Tibial nerve (tissue), 3 donors: ENCODE results near the gene CYTH3.

Experiments
- POLR2A ChIP-seq, 2 donors: fragments of 450-650 bp; IDR thresholded peaks; one replicate each; pipeline ENCODE4 v1.6.1; 2017; ENCODE audit warnings: antibody characterized with exemption in 2 of 2, mild to moderate bottlenecking in 2 of 2, moderate library complexity in 2 of 2
- TF ChIP-seq, protein P1 (sequence below), 5 experiments: fragments of 200-600 bp in 3 of 5; fragments of 450-650 bp in 2 of 5; sonication (generic) in 3 of 5; IDR thresholded peaks; one replicate each; pipeline ENCODE4 v1.5.1; 2016 to 2019; ENCODE audit warnings: antibody characterized with exemption in 5 of 5, mild to moderate bottlenecking in 3 of 5, moderate library complexity in 2 of 5

DNA sequence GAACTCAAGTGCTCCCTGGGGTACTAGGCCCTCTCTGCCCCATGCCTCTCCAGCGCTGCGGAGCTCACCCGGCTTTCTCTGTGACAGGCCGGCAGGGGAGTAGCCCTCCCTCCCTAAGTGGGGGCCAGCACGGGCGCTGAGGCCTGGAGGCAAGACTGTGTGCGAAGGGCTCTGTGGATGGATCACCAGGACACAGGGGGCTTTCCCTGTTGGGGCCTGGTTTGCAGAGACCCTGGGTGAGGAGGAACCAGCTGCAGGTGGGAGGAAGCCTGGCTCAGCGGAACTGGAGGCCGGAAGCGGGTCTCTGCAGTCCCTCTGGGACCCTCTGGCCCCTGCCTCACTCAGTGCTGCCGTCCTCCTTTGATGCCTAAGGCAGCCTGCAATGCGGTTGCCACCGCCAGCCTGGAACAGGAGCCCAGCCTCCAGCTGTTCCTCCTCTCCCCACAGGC is 106.0 kb downstream of the CYTH3 start:
- TF ChIP-seq, protein P1, sequence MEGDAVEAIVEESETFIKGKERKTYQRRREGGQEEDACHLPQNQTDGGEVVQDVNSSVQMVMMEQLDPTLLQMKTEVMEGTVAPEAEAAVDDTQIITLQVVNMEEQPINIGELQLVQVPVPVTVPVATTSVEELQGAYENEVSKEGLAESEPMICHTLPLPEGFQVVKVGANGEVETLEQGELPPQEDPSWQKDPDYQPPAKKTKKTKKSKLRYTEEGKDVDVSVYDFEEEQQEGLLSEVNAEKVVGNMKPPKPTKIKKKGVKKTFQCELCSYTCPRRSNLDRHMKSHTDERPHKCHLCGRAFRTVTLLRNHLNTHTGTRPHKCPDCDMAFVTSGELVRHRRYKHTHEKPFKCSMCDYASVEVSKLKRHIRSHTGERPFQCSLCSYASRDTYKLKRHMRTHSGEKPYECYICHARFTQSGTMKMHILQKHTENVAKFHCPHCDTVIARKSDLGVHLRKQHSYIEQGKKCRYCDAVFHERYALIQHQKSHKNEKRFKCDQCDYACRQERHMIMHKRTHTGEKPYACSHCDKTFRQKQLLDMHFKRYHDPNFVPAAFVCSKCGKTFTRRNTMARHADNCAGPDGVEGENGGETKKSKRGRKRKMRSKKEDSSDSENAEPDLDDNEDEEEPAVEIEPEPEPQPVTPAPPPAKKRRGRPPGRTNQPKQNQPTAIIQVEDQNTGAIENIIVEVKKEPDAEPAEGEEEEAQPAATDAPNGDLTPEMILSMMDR (IDR thresholded peaks at IDR 0.05): no peak
- no peak for TF ChIP-seq POLR2A (IDR thresholded peaks at IDR 0.05)
